Osteoblast (primary cell): ENCODE data around the gene GAS7. TPM values are rescaled to one million over a fixed set of nuclear protein-coding genes. Genes with fewer than 3 reads are reported as not detected.
"Not testable (repeated sequence)": the region's sequence is repeated elsewhere in the genome, so short reads cannot be mapped to it uniquely, and the experiment has no call there.

Source experiments
- DNase-seq: peaks from one replicate; pipeline ENCODE4 v3.0.0; 2011; ENCODE audit warnings: low spot score, mixed read lengths; ENCODE audit not compliant: insufficient read length; ENCODE audit errors: missing footprints
- H2AFZ ChIP-seq: 2 replicates; pipeline ENCODE4 v1.6.0; 2011; ENCODE audit warnings: mild to moderate bottlenecking, low read length
- H3K27ac ChIP-seq: 2 replicates; pipeline ENCODE4 v1.5.1; 2011; ENCODE audit warnings: mild to moderate bottlenecking, low read depth, low read length, moderate library complexity
- H3K27me3 ChIP-seq: 2 replicates; pipeline ENCODE4 v1.6.0; 2012; ENCODE audit warnings: mild to moderate bottlenecking, control low read depth, inconsistent platforms, low read length, moderate library complexity; ENCODE audit not compliant: insufficient read depth
- H3K36me3 ChIP-seq: 2 replicates; pipeline ENCODE4 v1.5.1; 2011; ENCODE audit warnings: mild to moderate bottlenecking, low read length, control low read depth, moderate library complexity; ENCODE audit not compliant: insufficient read depth
- H3K4me1 ChIP-seq: 2 replicates; pipeline ENCODE4 v1.5.1; 2011; ENCODE audit warnings: mild to moderate bottlenecking, low read length, control low read depth, moderate library complexity; ENCODE audit not compliant: insufficient read depth
- H3K4me2 ChIP-seq: 2 replicates; pipeline ENCODE4 v1.6.0; 2011; ENCODE audit warnings: mild to moderate bottlenecking, low read length; ENCODE audit not compliant: insufficient read depth
- H3K4me3 ChIP-seq: fragments of 200-600 bp; sonication (generic); 3 replicates; pipeline ENCODE4 v1.5.1; 2012; ENCODE audit warnings: mild to moderate bottlenecking, low read length, inconsistent platforms; ENCODE audit not compliant: insufficient read depth
- H3K79me2 ChIP-seq: 2 replicates; pipeline ENCODE4 v1.6.0; 2012; ENCODE audit warnings: mild to moderate bottlenecking, low read length, control low read depth, inconsistent platforms; ENCODE audit not compliant: insufficient read depth
- H3K9me3 ChIP-seq: 2 replicates; pipeline ENCODE4 v1.5.1; 2011; ENCODE audit warnings: low read depth, low read length, control low read depth
- H4K20me1 ChIP-seq: 2 replicates; pipeline ENCODE4 v1.6.0; 2012; ENCODE audit warnings: mild to moderate bottlenecking, low read length, control low read depth; ENCODE audit not compliant: insufficient read depth
- CTCF ChIP-seq: IDR thresholded peaks from 2 replicates; pipeline ENCODE4 v1.5.1; 2011; ENCODE audit warnings: mild to moderate bottlenecking, low read depth, low read length, moderate library complexity; ENCODE audit errors: extremely low read depth
- total RNA-seq: library from RNA; depleted of rRNA; stranded (reverse); fragments of >200 nt; gene quantifications from 2 replicates; pipeline ENCODE4 v1.2.3, GENCODE V29; 2012

The GAS7 gene
- total RNA-seq, 1 donor: 3.6 TPM

GRCh38 chr17:10018461-10018891 lies 179.9 kb downstream of the GAS7 start:
- no peaks in the 10 kb centered on the region for H3K36me3 ChIP-seq
- no peaks in the 10 kb centered on the region for H4K20me1 ChIP-seq
- no peak for TF ChIP-seq CTCF
- no peaks in the 10 kb centered on the region for H3K79me2 ChIP-seq
- H3K27me3 ChIP-seq: no peaks in the 10 kb centered on the region
- H2AFZ ChIP-seq: no peak overlapping the region
- DNase-seq: no peak
- H3K4me3 ChIP-seq: no peak overlapping the region
- no peak overlapping the region for H3K27ac ChIP-seq
- no peaks in the 10 kb centered on the region for H3K9me3 ChIP-seq
- no peaks in the 10 kb centered on the region for H3K4me1 ChIP-seq
- H3K4me2 ChIP-seq: no peak overlapping the region

GRCh38 chr17:10016958-10017570 lies 181.3 kb downstream of the GAS7 start:
- not testable (repeated sequence) for H3K4me2 ChIP-seq, H3K9me3 ChIP-seq, DNase-seq, H4K20me1 ChIP-seq, H2AFZ ChIP-seq, H3K36me3 ChIP-seq, H3K27ac ChIP-seq, H3K79me2 ChIP-seq, H3K4me1 ChIP-seq, H3K27me3 ChIP-seq, H3K4me3 ChIP-seq

GRCh38 chr17:10013365-10014112 lies 184.9 kb downstream of the GAS7 start:
- Histone ChIP-seq H3K36me3 (no peaks in the 10 kb centered on the region), H3K4me2 (no peak overlapping the region), H3K9me3 (no peaks in the 10 kb centered on the region), H3K79me2 (no peaks in the 10 kb centered on the region), H3K4me3 (no peak overlapping the region), H4K20me1 (no peaks in the 10 kb centered on the region), H3K27ac (no peak overlapping the region), H2AFZ (no peak overlapping the region), H3K27me3 (no peaks in the 10 kb centered on the region), H3K4me1 (no peaks in the 10 kb centered on the region)
- TF ChIP-seq CTCF: no peak
- no peak for DNase-seq

- Histone ChIP-seq H3K4me2 (no peak overlapping the region), H3K9me3 (no peaks in the 10 kb centered on the region)
- no peak for DNase-seq
Measured at GRCh38 chr17:10010752-10011151, 187.7 kb downstream of the GAS7 start.

More at GRCh38 chr17:10010752-10011151, 187.7 kb downstream of the GAS7 start:
- no peak for TF ChIP-seq CTCF
- Histone ChIP-seq H2AFZ (no peak overlapping the region), H3K4me1 (no peaks in the 10 kb centered on the region), H3K4me3 (no peak overlapping the region), H3K36me3 (no peaks in the 10 kb centered on the region), H3K79me2 (no peaks in the 10 kb centered on the region), H4K20me1 (no peaks in the 10 kb centered on the region), H3K27ac (no peak overlapping the region), H3K27me3 (no peaks in the 10 kb centered on the region)
